Ovary (tissue), 9 donors: ENCODE data around the gene GOSR1. TPM values are rescaled to one million over a fixed set of nuclear protein-coding genes. Genes with fewer than 3 reads are reported as not detected.

ENCODE experiments used
- DNase-seq, 5 donors: peaks; one replicate each; pipeline ENCODE4 v3.0.0-alpha.2; 2019 to 2020
- H3K27ac ChIP-seq, 2 donors: fragments of 200-600 bp; one replicate each; pipeline versions ENCODE4 v1.5.1 to v1.8.0; 2019 to 2022
- H3K27me3 ChIP-seq: fragments of 200-600 bp; one replicate; pipeline ENCODE4 v1.8.0; 2022
- H3K36me3 ChIP-seq: fragments of 200-600 bp; sonication (generic); one replicate; pipeline ENCODE4 v1.5.1; 2019
- H3K4me1 ChIP-seq: one replicate; pipeline ENCODE4 v1.8.1; 2013; ENCODE audit warnings: mild to moderate bottlenecking, moderate library complexity; ENCODE audit not compliant: insufficient read depth
- H3K4me3 ChIP-seq: fragments of 200-600 bp; sonication (generic); one replicate; pipeline ENCODE4 v1.5.1; 2017
- H3K9me3 ChIP-seq, 2 donors: fragments of 200-600 bp in 1 of 2; sonication (generic) in 1 of 2; one replicate each; pipeline versions ENCODE4 v1.5.1 to v1.8.1; 2013 to 2019; ENCODE audit warnings: mild to moderate bottlenecking in 1 of 2, moderate library complexity in 1 of 2
- EP300 ChIP-seq: sonication (generic); formaldehyde crosslinking; IDR thresholded peaks from one replicate; pipeline ENCODE4 v1.6.1; 2017; ENCODE audit warnings: antibody characterized with exemption
- POLR2A ChIP-seq: fragments of 450-650 bp; IDR thresholded peaks from one replicate; pipeline ENCODE4 v1.6.1; 2017; ENCODE audit warnings: antibody characterized with exemption, mild to moderate bottlenecking, moderate library complexity
- WGBS, 3 donors: extraction: QIAGEN DNeasy Blood & Tissue Kit in 1 of 3; methylation state at CpG; one replicate each; pipeline versions ENCODE4 v1.1.5 to v1.1.7; 2013 to 2017; 5-methylcytosine and 5-hydroxymethylcytosine counted together
- intact Hi-C, 4 donors: fragments of 100-400 bp; cut with DNase I; formaldehyde crosslinking; loops; one replicate each; pipeline versions ENCODE4 v1.11.0 to v1.15.1; 2022 to 2023
- polyA plus RNA-seq, 2 donors: library from polyadenylated mRNA; stranded (reverse); fragments of 200-250 nt in 1 of 2; fragments of 350-450 nt in 1 of 2; fragmentation: Illumina TruSeq in 1 of 2; extraction: RNeasy Lipid Tissue Mini Kit (QIAGEN cat#74804) in 1 of 2; gene quantifications; one replicate each; pipeline ENCODE4 v1.2.3, GENCODE V29; 2013 to 2014
- total RNA-seq, 7 donors: library from RNA; depleted of rRNA in 2 of 7; stranded (reverse); fragments of >200 nt in 2 of 7; fragmentation: NEBNext Ultra II Directional in 3 of 7; extraction: Animal tissue kit (Norgen Biotek cat#: 25700) in 3 of 7; gene quantifications; one replicate each; pipeline versions ENCODE4 v1.1.0 to v1.2.4, GENCODE V29; 2016 to 2023
- TF ChIP-seq, protein P1 (sequence below), 3 donors: fragments of 450-650 bp in 2 of 3; fragments of 200-600 bp in 1 of 3; IDR thresholded peaks; one replicate each; pipeline versions ENCODE4 v1.5.1 to v1.8.0; 2016 to 2022; ENCODE audit warnings: antibody characterized with exemption in 3 of 3, mild to moderate bottlenecking in 1 of 3
- donor health status: DM: no; HTN: no; CAD: no; lungs with moderate emphysema.
- donor health status: DM: no; HTN: no; CAD: no.
- donor health status: Bipolar disorder and iron deficiency.
- donor health status: DM: yes; HTN: yes; CAD: no.
- donor health status: DM: no; HTN: no; CAD: no.
- donor health status: DM: yes; HTN: yes; CAD: no.

Gene GOSR1
- total and polyA plus RNA-seq, 9 donors, result 19.1 to 66.9 (median 53.9) TPM

DNA sequence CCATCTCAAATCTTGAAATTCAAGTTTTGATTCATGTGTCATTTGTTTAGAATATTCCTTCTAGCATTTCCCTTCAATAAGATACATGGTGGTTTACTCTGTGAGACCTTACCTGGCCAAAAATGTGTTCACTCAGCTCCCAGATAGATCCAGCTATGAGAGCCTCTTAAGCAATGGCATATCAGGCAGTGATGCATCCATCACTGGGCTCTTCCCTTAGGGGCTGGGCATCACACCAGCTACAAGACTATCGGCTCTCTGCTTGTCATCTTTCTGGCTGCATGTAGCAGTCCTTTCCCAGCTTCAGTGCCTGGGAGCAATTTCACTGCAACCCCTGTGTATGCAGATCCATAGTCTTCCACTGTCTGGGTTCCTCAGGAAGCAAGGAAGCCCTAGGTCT, 40.6 kb downstream of the GOSR1 start:
- Histone ChIP-seq H3K4me3 (no peak overlapping the region), H3K4me1 (peaks cover 1% of the 10 kb centered on the region), H3K27me3 (no peaks in the 10 kb centered on the region), H3K9me3 (no peaks in the 10 kb centered on the region), H3K27ac (no peak overlapping the region), H3K36me3 (no peaks in the 10 kb centered on the region)
- TF ChIP-seq POLR2A, result no peak
- TF ChIP-seq EP300, result no peak
- TF ChIP-seq, protein P1, sequence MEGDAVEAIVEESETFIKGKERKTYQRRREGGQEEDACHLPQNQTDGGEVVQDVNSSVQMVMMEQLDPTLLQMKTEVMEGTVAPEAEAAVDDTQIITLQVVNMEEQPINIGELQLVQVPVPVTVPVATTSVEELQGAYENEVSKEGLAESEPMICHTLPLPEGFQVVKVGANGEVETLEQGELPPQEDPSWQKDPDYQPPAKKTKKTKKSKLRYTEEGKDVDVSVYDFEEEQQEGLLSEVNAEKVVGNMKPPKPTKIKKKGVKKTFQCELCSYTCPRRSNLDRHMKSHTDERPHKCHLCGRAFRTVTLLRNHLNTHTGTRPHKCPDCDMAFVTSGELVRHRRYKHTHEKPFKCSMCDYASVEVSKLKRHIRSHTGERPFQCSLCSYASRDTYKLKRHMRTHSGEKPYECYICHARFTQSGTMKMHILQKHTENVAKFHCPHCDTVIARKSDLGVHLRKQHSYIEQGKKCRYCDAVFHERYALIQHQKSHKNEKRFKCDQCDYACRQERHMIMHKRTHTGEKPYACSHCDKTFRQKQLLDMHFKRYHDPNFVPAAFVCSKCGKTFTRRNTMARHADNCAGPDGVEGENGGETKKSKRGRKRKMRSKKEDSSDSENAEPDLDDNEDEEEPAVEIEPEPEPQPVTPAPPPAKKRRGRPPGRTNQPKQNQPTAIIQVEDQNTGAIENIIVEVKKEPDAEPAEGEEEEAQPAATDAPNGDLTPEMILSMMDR (IDR thresholded peaks at IDR 0.05), result no peak
- 86 to 96% (median 90%) methylated on average over 1 of the region's 1 CpG for WGBS, 3 donors
- intact Hi-C loops, result no loop called here
- DNase-seq, result no peak

DNA sequence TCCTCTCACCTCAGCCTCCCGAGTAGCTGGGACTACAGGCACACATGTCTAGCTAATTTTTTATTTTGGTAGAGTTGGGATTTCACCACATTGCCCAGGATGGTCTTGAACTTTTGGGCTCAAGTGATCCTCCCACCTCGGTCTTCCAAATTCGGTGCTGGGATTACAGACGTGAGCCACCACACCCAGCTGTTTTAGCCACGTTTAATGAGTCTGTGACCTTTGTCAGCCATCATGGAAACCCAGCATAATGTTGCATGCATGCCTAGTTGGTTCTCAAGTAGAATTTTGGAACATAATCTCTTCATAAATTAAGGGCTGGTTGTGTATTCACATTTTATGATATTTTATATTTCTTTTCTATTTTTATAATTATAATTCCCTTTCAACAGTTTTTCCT, 42.0 kb downstream of the GOSR1 start:
- TF ChIP-seq, protein P1 (IDR thresholded peaks at IDR 0.05), result no peak
- no peak for TF ChIP-seq POLR2A
- no peak for TF ChIP-seq EP300
- Histone ChIP-seq H3K4me1 (peaks cover 1% of the 10 kb centered on the region), H3K27me3 (no peaks in the 10 kb centered on the region), H3K36me3 (no peaks in the 10 kb centered on the region), H3K4me3 (no peak overlapping the region), H3K27ac (peak overlapping the region in 1 of 2 donors; percentile 34), H3K9me3 (no peaks in the 10 kb centered on the region)
- DNase-seq, result no peak
- intact Hi-C loops, result no loop called here
- WGBS, 3 donors, result 57 to 62% (median 59%) methylated on average over 5 of the region's 5 CpGs

DNA sequence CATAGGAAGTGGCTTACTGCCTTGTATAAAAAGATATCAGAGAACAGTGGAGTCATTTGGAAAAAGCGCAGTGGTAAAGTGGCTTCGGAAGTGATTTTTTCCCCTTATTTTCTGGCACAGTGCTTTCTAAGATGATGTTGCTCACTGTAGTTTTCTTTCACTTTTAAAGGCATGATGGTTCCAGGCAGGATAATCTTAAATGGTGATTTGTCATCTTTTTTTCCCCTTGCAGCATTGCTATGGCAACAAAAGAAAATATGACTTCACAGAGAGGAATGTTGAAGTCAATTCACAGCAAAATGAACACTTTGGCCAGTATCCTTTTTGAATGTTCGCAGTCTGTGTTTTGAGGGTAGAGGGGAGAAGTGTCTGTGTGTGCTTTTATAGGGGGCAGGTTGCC, 42.5 kb downstream of the GOSR1 start:
- 19 to 22% (median 21%) methylated on average over 3 of the region's 3 CpGs for WGBS, 3 donors
- TF ChIP-seq EP300 (no peak), POLR2A (no peak)
- TF ChIP-seq, protein P1 (IDR thresholded peaks at IDR 0.05), result no peak
- DNase-seq, result no peak
- Histone ChIP-seq H3K27ac (peak overlapping the region in 1 of 2 donors; percentile 34), H3K27me3 (no peaks in the 10 kb centered on the region), H3K4me1 (peaks cover 1% of the 10 kb centered on the region), H3K9me3 (no peaks in the 10 kb centered on the region), H3K36me3 (no peaks in the 10 kb centered on the region), H3K4me3 (no peak overlapping the region)
- intact Hi-C loops, result no loop called here

DNA sequence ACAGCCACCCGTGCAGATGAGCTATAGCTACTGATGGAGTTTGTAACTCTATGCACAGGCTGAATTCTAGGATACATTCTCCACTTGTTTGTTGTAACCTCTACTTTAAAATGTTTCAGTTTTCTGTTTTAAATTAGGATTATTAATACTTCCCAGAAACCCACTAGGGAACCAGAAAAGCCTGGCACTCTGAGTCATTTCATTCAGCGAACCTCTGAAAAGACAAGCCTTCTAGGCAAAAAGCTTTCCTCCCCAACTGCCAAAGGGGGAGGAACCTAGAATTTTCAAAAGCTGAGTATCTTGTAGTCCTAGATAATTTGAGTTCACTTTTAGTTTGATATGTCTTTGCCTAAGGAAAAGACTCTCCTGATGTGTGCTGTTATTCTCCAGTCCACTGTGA, 43.2 kb downstream of the GOSR1 start:
- Histone ChIP-seq H3K27me3 (no peaks in the 10 kb centered on the region), H3K9me3 (no peaks in the 10 kb centered on the region), H3K27ac (no peak overlapping the region), H3K36me3 (no peaks in the 10 kb centered on the region), H3K4me1 (peaks cover 1% of the 10 kb centered on the region), H3K4me3 (no peak overlapping the region)
- 17 to 36% (median 22%) methylated on average over 2 of the region's 2 CpGs for WGBS, 3 donors
- TF ChIP-seq EP300 (no peak), POLR2A (no peak)
- TF ChIP-seq, protein P1 (IDR thresholded peaks at IDR 0.05), result no peak
- DNase-seq, result no peak
- intact Hi-C loops, result no loop called here
